ENCODE data around the gene XAGE2.

Gene XAGE2

DNA sequence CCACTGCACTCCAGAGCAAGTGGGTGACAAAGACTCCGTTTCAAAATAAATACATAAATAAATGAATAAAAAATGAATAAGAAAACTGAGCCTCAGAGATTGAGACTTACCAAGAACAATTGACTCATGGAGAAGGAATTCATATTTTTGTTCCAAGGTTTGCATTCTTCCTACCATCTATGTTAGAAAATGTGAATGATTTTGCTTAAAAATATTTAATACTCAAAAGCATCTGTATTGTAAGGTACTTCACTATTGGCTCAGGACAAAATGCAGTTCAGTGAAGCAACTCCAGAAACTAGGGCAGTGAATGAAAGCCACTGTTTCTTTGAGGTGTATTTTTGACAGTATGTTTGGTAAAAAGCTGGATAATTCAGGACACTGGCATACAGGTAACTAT, 54.1 kb downstream of the XAGE2 start:
- TF ChIP-seq CTCF (IDR thresholded peaks at IDR 0.05; ENCODE audit: low read depth, low read length, missing control alignments), result no peak
- no peak for DNase-seq (ENCODE audit: extremely low read depth, low read depth)

DNA sequence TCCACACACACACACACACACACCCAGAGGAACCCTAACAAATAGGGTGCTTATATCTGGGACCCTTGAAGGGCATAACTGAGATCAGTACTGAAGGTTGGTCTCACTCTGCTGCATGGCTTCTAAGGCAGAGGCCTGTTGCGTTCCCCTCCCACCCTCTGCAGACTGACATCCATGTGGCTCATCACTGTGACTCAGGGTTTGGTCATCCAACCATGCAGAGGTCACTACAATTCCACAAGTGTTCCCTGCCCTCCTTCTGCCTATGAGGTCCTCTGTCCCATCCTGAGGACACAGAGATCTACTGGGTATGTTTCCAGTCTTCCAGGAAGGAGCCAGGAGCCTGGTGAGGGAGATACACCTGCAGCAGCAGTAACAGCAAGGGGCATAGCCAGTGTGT, 55.8 kb downstream of the XAGE2 start:
- H3K4me3 ChIP-seq (replicated peaks; ENCODE audit: low read depth, low read length), result no peak overlapping the region
- TF ChIP-seq CTCF (IDR thresholded peaks at IDR 0.05; ENCODE audit: low read depth, low read length, missing control alignments), result no peak
- DNase-seq (ENCODE audit: extremely low read depth, low read depth), result no peak

More for the DNA sequence above, 54.1 kb downstream of the XAGE2 start:
- no peak overlapping the region for H3K4me3 ChIP-seq (replicated peaks; ENCODE audit: low read depth, low read length)
